C4-2B (cell line): Measurements from ENCODE around the gene DHCR7.

Experiments used
- ZFX ChIP-seq: fragments of 450-650 bp; IDR thresholded peaks from 2 replicates; pipeline ENCODE4 v1.6.1; 2017
- TF ChIP-seq, protein P1 (sequence below): fragments of 450-650 bp; conservative IDR thresholded peaks from 2 replicates; pipeline ENCODE4 v1.5.1; 2017; ENCODE audit warnings: mild to moderate bottlenecking

GRCh38 chr11:71459076-71459766, 11.0 kb upstream of the DHCR7 start:
- TF ChIP-seq, protein P1, sequence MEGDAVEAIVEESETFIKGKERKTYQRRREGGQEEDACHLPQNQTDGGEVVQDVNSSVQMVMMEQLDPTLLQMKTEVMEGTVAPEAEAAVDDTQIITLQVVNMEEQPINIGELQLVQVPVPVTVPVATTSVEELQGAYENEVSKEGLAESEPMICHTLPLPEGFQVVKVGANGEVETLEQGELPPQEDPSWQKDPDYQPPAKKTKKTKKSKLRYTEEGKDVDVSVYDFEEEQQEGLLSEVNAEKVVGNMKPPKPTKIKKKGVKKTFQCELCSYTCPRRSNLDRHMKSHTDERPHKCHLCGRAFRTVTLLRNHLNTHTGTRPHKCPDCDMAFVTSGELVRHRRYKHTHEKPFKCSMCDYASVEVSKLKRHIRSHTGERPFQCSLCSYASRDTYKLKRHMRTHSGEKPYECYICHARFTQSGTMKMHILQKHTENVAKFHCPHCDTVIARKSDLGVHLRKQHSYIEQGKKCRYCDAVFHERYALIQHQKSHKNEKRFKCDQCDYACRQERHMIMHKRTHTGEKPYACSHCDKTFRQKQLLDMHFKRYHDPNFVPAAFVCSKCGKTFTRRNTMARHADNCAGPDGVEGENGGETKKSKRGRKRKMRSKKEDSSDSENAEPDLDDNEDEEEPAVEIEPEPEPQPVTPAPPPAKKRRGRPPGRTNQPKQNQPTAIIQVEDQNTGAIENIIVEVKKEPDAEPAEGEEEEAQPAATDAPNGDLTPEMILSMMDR: no peak
- no peak for TF ChIP-seq ZFX
